HepG2 (cell line): ENCODE results near the gene SEPTIN5.

ENCODE experiments used
- CTCF ChIP-seq: sonication (generic); formaldehyde crosslinking; IDR thresholded peaks from 2 replicates; pipeline ENCODE4 v1.5.0; 2020; ENCODE audit warnings: mild to moderate bottlenecking, missing genetic modification reagents, moderate library complexity
- MXI1 ChIP-seq: IDR thresholded peaks from 3 replicates; pipeline ENCODE4 v1.6.1; 2012; ENCODE audit warnings: low read depth, low read length, inconsistent platforms, borderline replicate concordance
- NCOA1 ChIP-seq: sonication (generic); formaldehyde crosslinking; IDR thresholded peaks from 2 replicates; pipeline ENCODE4 v1.9.0; 2021; ENCODE audit warnings: missing genetic modification reagents
- NFE2L1 ChIP-seq: sonication (generic); formaldehyde crosslinking; IDR thresholded peaks from 2 replicates; pipeline ENCODE4 v1.4.0; 2020; ENCODE audit warnings: missing genetic modification reagents, mild to moderate bottlenecking, borderline replicate concordance
- TAF1 ChIP-seq: sonication (generic); formaldehyde crosslinking; IDR thresholded peaks from 2 replicates; pipeline ENCODE4 v1.4.0; 2020; ENCODE audit warnings: missing genetic modification reagents
- YY1 ChIP-seq: IDR thresholded peaks from 2 replicates; pipeline ENCODE4 v1.6.1; 2011; ENCODE audit warnings: low read length, low read depth, moderate library complexity, mild to moderate bottlenecking; ENCODE audit not compliant: insufficient read depth, insufficient replicate concordance
- ZBTB42 ChIP-seq: sonication (generic); formaldehyde crosslinking; IDR thresholded peaks from 2 replicates; pipeline ENCODE4 v1.5.0; 2020; ENCODE audit warnings: mild to moderate bottlenecking, missing genetic modification reagents

GRCh38 chr22:19669570-19669969, 44.7 kb upstream of the SEPTIN5 start:
- TF ChIP-seq CTCF (CRISPR knock-in tag) = no peak
- TF ChIP-seq YY1 = no peak
- no peak for TF ChIP-seq NFE2L1 (CRISPR knock-in tag)
- TF ChIP-seq NCOA1 (CRISPR knock-in tag) = no peak
- no peak for TF ChIP-seq TAF1 (CRISPR knock-in tag)
- no peak for TF ChIP-seq ZBTB42 (CRISPR knock-in tag)
- no peak for TF ChIP-seq MXI1
